Left lung (tissue), 10 donors: ENCODE data around the gene TUSC2. TPM values are rescaled to one million over a fixed set of nuclear protein-coding genes. Genes with fewer than 3 reads are reported as not detected.
"Not testable (repeated sequence)": the region's sequence is repeated elsewhere in the genome, so short reads cannot be mapped to it uniquely, and the experiment has no call there.

Experiments
- ATAC-seq: fragments of 200-7000 bp; cut with Tn5 transposase; one replicate; pipeline ENCODE4 v1.9.1; 2020; ENCODE audit warnings: moderate library complexity
- DNase-seq, 4 donors: peaks; one replicate each; pipeline ENCODE4 v3.0.0-alpha.2; 2013 to 2020
- H3K27ac ChIP-seq, 2 donors: fragments of 200-600 bp; sonication (generic) in 1 of 2; one replicate each; pipeline versions ENCODE4 v1.5.0 to v1.8.0; 2020 to 2021
- H3K27me3 ChIP-seq, 2 donors: fragments of 200-600 bp; sonication (generic) in 1 of 2; one replicate each; pipeline versions ENCODE4 v1.5.0 to v1.8.0; 2020 to 2021
- H3K36me3 ChIP-seq, 2 donors: fragments of 200-600 bp; sonication (generic) in 1 of 2; one replicate each; pipeline versions ENCODE4 v1.5.0 to v1.8.0; 2020 to 2021
- H3K4me1 ChIP-seq, 2 donors: fragments of 200-600 bp; one replicate each; pipeline ENCODE4 v1.8.0; 2021
- H3K4me3 ChIP-seq, 2 donors: fragments of 200-600 bp; sonication (generic) in 1 of 2; one replicate each; pipeline versions ENCODE4 v1.5.0 to v1.8.0; 2020 to 2021; ENCODE audit warnings: mild to moderate bottlenecking in 1 of 2
- H3K9me3 ChIP-seq, 2 donors: fragments of 200-600 bp; sonication (generic) in 1 of 2; one replicate each; pipeline versions ENCODE4 v1.5.0 to v1.8.0; 2020 to 2021
- CTCF ChIP-seq, 2 donors: fragments of 200-600 bp; sonication (generic) in 1 of 2; IDR thresholded peaks; one replicate each; pipeline versions ENCODE4 v1.5.0 to v1.8.0; 2021; ENCODE audit warnings: antibody characterized with exemption in 2 of 2
- intact Hi-C, 2 donors: fragments of 100-400 bp; cut with DNase I; formaldehyde crosslinking; loops; one replicate each; pipeline versions ENCODE4 v1.11.2 to v1.14.2; 2022
- polyA plus RNA-seq, 6 donors: library from polyadenylated mRNA; unstranded; fragments of 120-200 nt; gene quantifications; one replicate each; pipeline ENCODE4 v1.2.1, GENCODE V29; 2013; ENCODE audit not compliant: insufficient read length in 6 of 6
- total RNA-seq, 2 donors: library from RNA; stranded (reverse); fragmentation: NEBNext Ultra II Directional; extraction: Animal tissue kit (Norgen Biotek cat#: 25700); gene quantifications; one replicate each; pipeline ENCODE4 v1.2.1, GENCODE V29; 2021
- donor health status: DM: no; HTN: yes; CAD: no.
- donor health status: DM: no; HTN: no; CAD: no.

Gene TUSC2
- total and polyA plus RNA-seq, 8 donors, result 15.2 to 29.6 (median 18.8) TPM

GRCh38 chr3:50316657-50317242, 11.3 kb downstream of the TUSC2 start:
- no peak for TF ChIP-seq CTCF (IDR thresholded peaks at IDR 0.05)
- H3K4me1 ChIP-seq, result peaks cover 37 to 75% of the 10 kb centered on the region in 2 donors
- ATAC-seq (peak; percentile 76), DNase-seq (peak in 3 of 4 donors; percentile 35 to 95 (median 93))
- intact Hi-C loops, result no loop called here
- peaks cover 0 to 38% of the 10 kb centered on the region in 2 donors for H3K36me3 ChIP-seq
- H3K4me3 ChIP-seq, result peak overlapping the region in 1 of 2 donors; percentile 91
- H3K27ac ChIP-seq, result peak overlapping the region; percentile 71 to 83
- no peaks in the 10 kb centered on the region for H3K9me3 ChIP-seq
- H3K27me3 ChIP-seq, result no peaks in the 10 kb centered on the region

DNA sequence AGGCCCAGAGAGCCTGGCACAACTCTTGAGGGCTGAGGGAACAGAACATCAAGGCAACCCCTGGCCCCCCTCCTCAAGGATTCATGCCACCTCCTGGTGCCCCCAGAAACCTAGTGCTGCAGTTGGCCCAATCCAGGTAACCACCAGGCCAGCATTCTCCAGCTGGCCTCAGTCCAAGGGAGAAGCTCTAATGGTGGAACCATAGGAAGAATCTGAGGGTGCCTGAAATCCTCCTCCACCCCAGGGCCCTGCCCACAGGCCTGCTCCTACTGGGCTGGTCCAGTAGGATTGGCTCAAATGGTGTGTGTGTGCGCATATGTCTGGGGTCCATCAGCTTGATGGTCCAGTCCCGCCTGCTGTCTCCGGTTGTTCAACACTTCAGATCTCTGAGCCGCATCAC, 13.2 kb downstream of the TUSC2 start:
- Histone ChIP-seq H3K9me3 (no peaks in the 10 kb centered on the region), H3K27me3 (no peaks in the 10 kb centered on the region), H3K4me1 (peaks cover 29 to 70% of the 10 kb centered on the region in 2 donors), H3K4me3 (no peak overlapping the region), H3K27ac (peak overlapping the region; percentile 31 to 36), H3K36me3 (peaks cover 0 to 37% of the 10 kb centered on the region in 2 donors)
- no peak for TF ChIP-seq CTCF (IDR thresholded peaks at IDR 0.05)
- intact Hi-C loops, result no loop called here
- DNase-seq (no peak), ATAC-seq (no peak)

- no peak for TF ChIP-seq CTCF (IDR thresholded peaks at IDR 0.05)
- Histone ChIP-seq H3K27ac (peak overlapping the region; percentile 31 to 36), H3K27me3 (no peaks in the 10 kb centered on the region), H3K4me3 (no peak overlapping the region), H3K4me1 (peaks cover 25 to 69% of the 10 kb centered on the region in 2 donors), H3K9me3 (no peaks in the 10 kb centered on the region), H3K36me3 (peaks cover 0 to 32% of the 10 kb centered on the region in 2 donors)
- ATAC-seq (peak; percentile 8), DNase-seq (no peak)
- intact Hi-C loops, result no loop called here
Observed at GRCh38 chr3:50314342-50314741, 13.7 kb downstream of the TUSC2 start.

DNA sequence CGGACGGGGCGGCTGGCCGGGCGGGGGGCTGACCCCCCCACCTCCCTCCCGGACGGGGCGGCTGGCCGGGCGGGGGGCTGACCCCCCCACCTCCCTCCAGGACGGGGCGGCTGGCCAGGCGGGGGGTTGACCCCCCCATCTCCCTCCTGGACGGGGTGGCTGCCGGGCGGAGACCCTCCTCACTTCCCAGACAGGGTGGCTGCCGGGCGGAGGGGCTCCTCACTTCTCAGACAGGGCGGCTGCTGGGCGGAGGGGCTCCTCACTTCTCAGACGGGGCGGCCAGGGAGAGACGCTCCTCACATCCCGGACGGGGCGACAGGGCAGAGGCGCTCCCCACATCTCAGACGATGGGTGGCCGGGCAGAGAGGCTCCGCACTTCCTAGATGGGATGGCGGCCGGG, 16.0 kb downstream of the TUSC2 start:
- peaks cover 2 to 46% of the 10 kb centered on the region in 2 donors for H3K4me1 ChIP-seq
- DNase-seq, result not testable (repeated sequence)

DNA sequence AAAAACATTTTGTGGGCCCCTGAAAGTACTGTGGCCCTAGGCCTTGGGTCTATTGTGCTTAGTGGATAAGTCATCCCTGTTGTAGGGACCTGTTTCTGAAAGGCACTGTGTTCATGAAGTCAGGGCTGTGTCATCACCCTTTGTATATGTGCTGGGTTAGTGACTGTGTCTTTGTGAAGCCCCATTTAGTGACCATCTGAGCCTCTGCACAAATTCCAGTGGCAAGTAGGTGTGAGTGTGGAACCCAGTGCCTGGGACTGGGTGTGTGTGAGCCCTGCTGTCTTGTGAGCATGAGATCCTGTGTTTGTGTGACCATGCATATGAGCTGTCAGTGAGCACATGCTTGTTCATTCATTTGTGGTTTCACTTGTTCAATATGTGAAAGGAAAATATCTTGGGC, 23.4 kb downstream of the TUSC2 start:
- no peak for ATAC-seq
- TF ChIP-seq CTCF (IDR thresholded peaks at IDR 0.05), result no peak
- Histone ChIP-seq H3K27me3 (no peaks in the 10 kb centered on the region), H3K27ac (no peak overlapping the region), H3K4me3 (no peak overlapping the region), H3K9me3 (peaks cover 4 to 15% of the 10 kb centered on the region in 2 donors), H3K4me1 (peaks cover 25 to 43% of the 10 kb centered on the region in 2 donors), H3K36me3 (peaks cover 0 to 6% of the 10 kb centered on the region in 2 donors)
- DNase-seq, result no peak
- intact Hi-C loops, result no loop called here

More for the DNA sequence above, 16.0 kb downstream of the TUSC2 start:
- ATAC-seq, H3K27ac ChIP-seq, H3K4me3 ChIP-seq, H3K27me3 ChIP-seq, intact Hi-C loops: not testable (repeated sequence)
- Histone ChIP-seq H3K36me3 (peaks cover 0 to 15% of the 10 kb centered on the region in 2 donors), H3K9me3 (peaks cover 4 to 15% of the 10 kb centered on the region in 2 donors)
